Left ventricle myocardium superior (tissue), 1 donor: ENCODE data around the gene CYBC1. TPM values are rescaled to one million over a fixed set of nuclear protein-coding genes. Genes with fewer than 3 reads are reported as not detected.

Source experiments
- ATAC-seq: fragments of 200-7000 bp; cut with Tn5 transposase; one replicate; pipeline ENCODE4 v1.9.1; 2020; ENCODE audit warnings: mild to moderate bottlenecking, moderate library complexity
- DNase-seq: peaks from one replicate; pipeline ENCODE4 v3.0.0-alpha.2; 2020
- intact Hi-C: fragments of 100-400 bp; cut with micrococcal nuclease; formaldehyde crosslinking; loops from one replicate; pipeline ENCODE4 v1.11.0; 2022
- total RNA-seq: library from RNA; stranded (reverse); fragmentation: NEBNext Ultra II Directional; extraction: Animal tissue kit (Norgen Biotek cat#: 25700); gene quantifications from one replicate; pipeline ENCODE4 v1.2.1, GENCODE V29; 2021
- donor health status: DM: no; HTN: yes; CAD: no; lungs with severe emphysema.

Gene CYBC1
- total RNA-seq, 1 donor from 2014 or later = 30.8 TPM

DNA sequence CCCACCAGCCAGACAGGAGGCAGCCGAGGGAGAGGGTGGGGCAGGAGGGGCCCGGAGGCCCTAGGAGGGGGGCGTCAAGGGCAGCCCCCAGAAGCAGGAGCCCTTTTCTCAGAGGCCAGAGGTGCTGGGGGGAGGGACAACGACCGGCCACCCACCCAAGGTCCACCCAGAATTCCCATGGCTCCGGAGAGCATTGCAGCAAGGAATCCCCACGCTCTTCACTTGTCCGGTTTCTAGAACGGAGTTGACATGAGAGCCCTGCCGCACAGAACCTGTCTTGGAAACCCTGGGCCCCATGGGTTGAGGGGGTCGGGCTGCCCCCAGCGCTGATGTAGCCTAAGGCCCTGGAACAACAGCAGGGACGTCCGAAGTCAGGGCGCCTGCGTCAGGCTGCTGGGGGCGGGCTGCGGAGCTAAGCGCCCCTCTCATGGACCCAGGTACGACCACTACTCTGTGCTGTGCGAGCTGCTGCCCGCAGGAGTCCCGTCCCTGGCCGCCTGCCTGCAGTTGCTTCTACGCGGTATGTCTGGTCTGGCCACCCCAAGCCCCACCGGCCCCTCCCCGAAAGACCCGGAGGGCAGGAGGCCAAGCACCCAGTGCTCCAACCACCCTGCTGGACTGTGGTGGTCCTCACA is 11.2 kb downstream of the CYBC1 start:
- no peak for DNase-seq
- no peak for ATAC-seq
- intact Hi-C loops = no loop called here

DNA sequence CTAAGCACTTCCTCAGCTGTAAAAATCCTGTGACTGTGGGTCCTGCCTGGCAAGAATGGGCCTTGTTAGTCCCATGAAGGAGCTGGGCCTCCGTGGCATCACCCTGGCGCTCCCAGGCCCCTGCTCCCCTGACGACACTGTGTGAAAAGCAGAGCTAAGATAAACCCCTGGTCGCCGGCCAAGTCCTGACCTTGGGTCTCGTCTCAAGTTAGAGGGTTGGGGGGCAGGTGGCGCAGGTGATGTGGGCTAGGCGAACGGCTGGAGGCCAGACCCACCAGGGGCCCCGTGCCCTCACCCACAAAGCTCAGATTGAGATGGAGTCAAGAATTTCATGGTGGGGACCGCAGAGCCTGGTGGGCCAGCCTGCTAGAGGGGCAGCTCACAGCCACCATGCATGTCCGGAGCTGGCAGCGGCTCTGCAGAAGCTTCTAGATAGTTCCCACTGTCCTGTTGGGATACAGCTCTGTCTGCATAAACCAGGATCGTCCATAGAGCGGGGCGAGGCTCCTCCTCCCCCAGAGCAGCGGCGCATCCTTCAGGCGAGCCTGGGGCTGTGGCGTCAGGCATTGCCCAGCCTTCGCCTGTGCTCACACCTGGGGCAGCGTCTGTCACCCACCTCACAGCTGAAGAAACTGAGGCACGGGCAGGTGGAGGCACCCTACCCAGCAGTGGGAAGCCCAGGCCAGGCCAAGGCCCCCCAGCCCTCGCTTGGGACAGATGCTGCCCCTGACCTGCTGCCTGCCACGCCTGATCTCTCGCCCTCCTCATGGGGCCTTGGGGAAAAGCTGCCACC is 12.0 kb downstream of the CYBC1 start:
- DNase-seq (no peak), ATAC-seq (no peak)
- intact Hi-C loops = no loop called here

DNA sequence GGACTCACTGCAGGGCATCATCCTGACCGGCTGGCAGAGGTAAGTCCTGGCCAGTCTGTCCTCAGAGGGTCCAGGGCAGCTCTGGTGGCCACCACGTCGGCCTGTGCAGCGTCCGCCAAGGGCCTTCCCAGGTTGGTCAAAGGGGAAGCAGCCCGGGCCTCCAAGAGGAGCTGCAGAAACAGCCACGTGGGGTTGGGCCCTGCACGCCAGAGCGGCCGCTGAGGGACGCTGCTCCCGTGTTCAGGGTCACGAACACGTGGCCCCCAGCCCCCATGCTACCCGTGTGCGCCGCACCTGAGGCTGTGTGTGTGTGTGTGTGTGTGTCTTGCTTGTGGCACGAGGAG is 13.3 kb downstream of the CYBC1 start:
- ATAC-seq (no peak), DNase-seq (no peak)
- intact Hi-C loops = no loop called here

DNA sequence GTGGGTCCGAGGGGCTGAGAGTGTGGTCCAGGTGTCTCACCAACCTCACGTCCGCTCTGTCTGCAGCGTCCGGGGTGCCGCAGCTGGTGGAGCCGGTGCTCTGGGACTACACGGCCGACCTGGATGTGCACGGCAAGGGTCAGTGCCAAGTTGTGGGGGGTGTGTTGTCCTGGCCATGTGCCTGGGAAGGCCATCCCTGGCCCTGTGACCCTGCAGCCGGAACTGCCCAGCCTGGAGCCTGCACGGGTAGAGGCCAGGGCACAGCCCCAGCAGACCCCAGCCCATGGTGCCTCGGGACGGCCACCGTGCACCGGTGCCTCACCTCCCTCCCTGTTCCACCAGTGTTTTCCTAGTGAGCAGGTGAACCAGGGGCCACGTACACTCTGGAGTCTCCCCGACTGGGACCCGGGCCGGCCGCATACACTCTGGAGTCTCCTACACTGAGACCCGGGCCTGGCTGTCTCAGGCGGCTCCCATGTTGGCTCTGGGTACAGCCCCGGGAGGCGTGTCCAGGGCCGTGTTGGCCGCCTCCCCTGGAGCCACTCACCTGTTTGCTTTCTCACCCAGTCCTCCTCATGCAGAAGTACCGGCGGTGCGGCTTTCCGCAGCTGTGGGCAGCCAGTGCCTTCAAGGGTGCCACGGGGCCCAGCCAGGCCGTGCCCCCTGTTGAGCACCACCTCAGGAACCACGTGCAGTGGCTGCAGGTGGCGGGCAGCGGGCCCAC is 13.8 kb downstream of the CYBC1 start:
- no peak for DNase-seq
- intact Hi-C loops = no loop called here
- no peak for ATAC-seq

DNA sequence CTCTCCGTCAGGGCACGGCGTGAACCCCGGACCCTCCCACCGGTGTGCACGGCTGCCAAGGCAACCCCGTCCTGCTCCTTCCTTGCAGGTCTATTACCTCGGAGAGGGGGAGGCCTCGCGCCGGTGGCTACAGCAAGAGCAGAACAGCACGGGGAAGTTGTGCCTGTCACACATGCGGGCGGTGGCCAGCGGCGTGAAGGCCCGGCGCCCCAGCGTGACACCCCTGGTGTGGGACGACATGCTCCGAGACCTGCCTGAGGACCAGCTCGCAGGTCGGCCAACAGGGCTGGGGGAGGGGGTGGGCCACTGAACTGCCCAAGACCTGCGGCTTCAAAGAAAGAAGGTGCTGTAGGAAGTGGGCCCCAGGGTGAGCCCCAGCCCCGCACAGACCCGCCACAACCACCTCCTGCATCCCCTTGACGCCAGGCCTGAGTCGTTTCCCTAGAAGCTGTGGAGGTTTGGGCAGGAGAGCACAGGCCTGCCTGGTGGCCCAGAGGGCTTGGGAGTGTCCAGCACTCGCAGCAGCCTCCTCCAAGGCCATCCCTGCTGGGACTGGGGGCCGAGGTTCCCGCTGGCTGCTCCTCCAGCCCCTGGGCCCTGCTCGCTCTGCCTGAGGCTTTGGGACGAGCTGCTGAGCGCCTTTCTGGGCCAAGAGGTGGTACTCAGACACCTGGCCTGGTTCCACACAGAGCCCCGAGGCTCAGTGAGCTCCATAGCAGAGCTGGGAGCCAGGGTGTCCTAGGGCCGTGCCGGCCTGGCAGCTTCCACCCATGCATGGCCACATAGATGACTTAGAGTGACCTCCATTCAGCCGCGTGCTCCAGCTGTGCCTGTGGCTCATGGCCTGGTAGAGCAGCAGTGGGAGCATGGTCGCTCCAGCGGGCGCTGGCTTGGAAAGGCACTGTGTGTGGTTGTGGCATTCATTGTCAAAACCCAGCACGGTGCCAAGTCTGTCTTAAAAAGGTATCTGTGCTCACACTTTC is 14.7 kb downstream of the CYBC1 start:
- ATAC-seq (no peak), DNase-seq (no peak)
- intact Hi-C loops = no loop called here

DNA sequence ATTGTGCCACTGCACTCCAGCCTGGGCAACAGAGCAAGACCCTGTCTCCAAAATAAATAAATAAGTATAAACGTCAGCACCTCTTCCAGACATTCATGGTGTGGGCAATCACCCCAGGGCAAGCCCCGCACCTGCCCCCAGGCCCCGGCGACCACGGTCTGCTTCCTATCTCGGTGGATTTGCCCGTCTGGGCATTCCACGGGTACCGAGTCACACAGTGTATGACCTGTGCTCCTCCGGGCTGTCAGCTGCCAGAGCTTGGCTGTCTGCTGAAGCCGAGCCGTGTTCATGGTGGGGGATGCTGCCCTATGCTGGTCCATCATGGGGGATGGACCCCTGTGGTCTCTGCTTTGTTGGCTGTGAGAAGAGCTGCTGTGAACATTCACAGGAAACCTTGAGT is 15.4 kb downstream of the CYBC1 start:
- intact Hi-C loops = no loop called here
- no peak for DNase-seq
- ATAC-seq = no peak

DNA sequence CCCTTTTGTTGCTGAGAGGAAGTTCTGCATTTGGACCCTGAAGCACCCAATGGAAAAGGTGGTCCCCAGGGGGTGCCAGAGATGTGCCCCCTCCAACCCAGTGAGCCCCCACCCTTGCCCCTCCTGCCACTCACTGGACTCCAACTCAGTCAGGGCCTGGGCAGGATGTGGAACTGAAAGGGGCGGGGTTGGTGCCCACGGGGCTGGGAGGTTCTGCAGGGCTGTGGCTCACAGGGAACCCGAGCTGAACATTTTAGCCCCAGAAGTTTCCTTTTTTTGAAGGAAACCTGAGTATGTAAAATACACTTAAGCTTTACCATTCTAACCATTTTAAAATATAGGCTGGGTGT is 16.4 kb downstream of the CYBC1 start:
- DNase-seq (no peak), ATAC-seq (no peak)
- intact Hi-C loops = no loop called here

DNA sequence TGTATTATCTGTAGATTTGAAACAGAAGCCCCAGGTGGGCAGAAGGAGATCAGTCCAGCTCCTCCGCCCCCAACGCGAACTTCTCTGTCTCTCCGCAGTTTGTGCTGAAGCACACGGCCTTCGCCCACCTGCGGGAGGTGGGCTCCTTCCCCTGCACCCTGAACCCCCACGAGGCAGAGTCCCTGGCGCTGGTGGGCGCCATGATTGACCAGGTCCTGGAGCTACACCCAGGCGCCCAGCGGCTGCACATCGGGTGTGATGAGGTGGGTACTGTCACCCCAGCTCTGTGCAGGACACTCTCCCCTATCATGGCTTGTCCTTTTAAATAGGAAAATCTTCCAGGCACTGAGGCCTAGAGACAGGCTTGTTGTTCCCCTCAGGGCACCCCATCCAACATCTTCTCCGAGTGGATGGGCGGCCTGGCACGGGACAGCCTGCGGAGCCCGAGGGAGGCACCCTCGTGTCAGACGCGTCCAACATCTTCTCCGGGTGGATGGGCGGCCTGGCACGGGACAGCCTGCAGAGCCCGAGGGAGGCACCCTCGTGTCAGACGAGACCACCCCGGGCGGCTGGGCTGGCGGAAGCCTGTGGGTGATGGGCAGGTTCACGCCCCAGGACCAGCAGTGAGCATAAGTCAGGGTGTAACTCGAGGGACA is 16.9 kb downstream of the CYBC1 start:
- ATAC-seq = no peak
- no peak for DNase-seq
- intact Hi-C loops = no loop called here

DNA sequence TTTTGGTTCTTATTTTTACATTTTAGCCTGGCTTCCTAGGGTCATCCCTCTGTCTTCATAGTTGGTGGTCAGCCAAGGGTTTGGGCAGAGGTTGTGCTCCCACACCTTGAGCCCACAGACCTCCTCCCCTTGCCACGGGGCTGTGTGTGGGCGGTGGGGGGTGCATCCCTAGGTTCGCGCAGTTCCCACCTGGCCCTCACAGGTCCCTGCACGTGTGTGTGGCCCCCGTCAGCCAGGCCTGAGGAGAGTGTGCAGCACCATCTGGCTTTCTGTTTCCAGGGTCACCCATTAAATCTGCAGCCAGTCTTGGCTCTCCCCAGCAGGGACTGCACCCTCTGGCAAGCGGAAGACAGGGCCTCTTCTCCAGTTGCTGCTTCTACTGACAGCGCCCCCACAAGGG is 18.5 kb downstream of the CYBC1 start:
- intact Hi-C loops = no loop called here
- DNase-seq (no peak), ATAC-seq (no peak)

DNA sequence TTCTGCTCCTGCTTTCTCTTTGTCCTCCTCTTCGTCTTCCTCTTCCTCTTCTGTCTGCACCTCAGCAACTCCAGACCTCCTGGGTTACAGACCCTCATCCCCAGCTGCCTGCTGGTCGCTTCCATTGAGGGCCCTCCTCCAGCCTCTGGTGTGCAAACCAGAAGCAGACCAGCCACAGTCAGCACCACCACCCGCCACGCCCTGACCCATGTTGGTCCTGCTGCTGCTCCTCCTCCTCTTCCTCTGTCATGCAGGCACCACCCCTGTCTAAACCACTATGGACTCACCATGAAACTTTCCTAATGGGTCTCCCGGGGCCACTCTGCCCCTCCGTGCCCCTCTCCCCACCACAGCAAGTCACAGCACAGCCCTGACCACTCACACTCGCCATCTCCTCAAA is 20.7 kb downstream of the CYBC1 start:
- ATAC-seq (no peak), DNase-seq (no peak)
- intact Hi-C loops = no loop called here

DNA sequence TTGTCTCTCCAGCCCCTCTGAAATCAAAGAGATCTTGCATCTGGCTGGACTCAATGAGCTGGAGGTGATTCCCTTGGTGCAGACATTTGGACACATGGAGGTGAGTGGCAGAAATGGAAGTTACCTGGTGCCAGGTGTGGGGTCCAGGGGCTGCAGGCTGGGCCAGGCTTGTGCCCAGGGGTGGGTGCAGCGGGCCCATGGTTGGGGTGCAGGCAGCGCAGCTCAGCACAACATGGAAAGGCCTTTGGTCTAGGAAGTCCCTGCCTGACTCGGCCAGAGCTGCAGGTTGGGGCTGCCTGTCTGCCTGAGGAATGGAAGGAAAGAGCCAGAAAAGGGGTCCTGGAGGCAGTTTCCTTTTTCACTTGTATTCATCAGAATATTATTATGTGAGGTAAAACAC is 22.0 kb downstream of the CYBC1 start:
- ATAC-seq (no peak), DNase-seq (no peak)
- intact Hi-C loops = no loop called here

DNA sequence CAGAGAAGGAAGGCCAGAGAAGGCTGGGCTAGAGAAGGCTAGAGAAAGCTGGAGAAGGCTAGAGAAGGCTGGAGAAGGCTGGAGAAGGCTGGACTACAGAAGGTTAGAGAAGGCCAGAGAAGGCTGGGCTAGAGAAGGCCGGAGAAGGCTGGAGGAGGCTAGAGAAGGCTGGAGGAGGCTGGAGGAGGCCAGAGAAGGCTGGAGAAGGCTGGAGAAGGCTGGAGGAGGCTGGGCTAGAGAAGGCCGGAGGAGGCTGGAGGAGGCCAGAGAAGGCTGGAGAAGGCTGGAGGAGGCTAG is 25.7 kb downstream of the CYBC1 start:
- ATAC-seq (no peak), DNase-seq (no peak)
- intact Hi-C loops = no loop called here

DNA sequence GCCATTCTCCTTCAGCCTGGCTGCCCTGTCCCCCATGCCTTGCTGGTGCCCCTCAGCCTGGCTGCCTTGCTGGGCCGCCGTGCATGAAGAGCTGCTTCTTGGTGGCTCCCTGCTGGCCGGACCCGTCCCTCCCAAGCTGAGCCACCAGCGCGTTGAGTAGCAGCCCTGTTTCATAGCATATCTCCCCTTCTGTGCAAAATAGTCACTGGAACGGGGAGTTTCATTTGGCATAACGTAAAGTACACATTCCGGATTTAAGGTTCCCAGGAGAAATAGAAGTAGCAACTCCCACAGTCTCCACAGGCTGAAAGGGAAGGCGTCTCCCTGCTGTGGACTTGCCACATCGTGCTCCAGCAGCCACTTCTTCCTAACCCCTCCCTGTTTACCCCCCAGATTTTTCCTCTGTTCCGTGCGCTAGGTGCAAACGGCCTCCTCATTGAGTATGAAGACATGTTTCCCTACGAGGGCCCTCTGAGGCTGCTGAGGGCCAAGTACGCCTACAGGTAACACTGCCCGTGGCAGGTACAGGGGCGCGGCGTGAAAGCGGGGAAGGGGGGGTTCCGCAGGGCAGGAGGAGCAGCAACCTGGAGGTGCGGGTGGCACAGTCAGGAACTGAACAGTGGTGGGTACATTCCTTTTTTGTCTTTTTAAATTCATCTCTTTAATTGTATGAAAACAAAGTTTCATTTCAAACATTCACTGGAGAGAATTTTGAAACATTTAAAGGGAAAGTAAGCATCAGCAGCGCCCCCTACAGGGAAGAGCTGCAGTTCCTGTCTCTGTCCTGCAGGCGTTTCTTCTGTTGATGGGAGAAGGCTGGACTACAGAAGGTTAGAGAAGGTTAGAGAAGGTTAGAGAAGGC is 26.3 kb downstream of the CYBC1 start:
- intact Hi-C loops = no loop called here
- peak; percentile 16 for ATAC-seq
- DNase-seq = no peak

DNA sequence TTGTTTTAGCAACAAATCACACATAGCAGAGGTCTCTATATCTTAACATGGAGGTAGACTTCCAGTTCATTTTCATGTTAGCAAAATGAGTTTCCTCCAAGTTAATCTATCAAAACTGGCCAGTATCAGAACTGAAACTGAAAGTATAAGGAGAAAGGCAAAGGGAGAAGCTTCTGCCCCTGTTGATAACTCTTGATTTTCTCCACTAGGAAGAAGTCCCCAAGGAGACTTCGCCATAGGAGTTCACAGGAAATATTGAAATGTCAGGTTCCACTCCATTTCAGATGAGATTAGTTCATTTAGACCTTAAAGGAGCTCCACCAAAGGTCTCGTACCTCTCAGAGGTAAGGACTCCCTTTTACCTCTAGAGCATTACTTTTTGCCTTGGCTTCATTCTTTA is 31.0 kb downstream of the CYBC1 start:
- intact Hi-C loops = no loop called here
- DNase-seq = no peak
- no peak for ATAC-seq

DNA sequence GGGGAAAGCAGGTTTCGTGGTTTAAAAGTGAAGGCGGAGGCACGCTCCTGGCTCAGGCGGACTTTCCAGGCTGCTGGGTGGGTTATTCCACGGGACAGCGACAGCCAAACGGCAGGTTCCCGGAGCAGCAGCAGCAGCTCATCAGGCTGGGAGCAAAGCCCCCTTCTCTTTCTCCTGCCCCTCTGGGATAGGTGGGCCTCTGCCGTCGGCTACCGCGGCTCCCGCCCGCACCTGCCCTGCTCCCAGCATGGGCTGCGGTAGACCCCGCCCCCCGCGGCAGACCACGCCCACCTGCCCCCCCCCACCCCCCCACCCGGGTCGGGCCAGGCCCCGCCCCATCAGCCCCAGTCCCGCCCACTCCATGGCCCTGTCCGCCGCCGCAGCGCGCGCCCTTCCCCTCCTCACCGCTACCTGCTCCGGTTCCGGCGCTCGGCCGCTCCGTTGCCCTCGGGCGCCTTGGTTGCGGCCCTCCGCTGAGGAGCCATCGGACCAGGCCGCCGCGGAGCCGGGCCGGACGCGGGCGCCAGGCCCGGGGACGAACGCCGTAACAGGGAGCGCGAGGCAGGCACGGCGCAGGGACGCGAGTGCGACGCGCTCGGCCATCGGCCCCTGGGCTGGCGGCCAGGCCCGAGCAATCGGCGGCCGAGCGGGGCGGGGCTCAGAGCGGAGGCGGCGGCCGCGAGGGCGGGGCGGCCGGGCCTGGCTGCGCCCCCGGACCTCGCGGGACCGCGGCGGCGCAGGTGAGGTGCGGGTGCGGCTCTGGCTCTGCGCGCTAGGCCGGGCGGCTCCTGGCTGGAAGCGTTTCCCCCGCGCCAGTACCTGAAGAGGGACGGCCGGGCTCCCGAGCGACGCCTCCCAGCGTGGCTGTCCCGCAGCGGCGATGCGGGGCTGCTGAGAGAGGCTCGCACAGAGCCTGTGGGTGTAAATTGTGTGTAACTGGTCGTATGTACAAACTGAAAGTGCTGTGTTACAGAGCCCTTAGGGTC is 32.3 kb downstream of the CYBC1 start, which contains the start of the genes HEXD and OGFOD3:
Gene HEXD (plus strand): TSS at position 347 of the 986 bp plus-strand sequence. CDS start 1,453 bp downstream, outside the sequence.
Gene OGFOD3 (minus strand): TSS at position 586 of the 986 bp plus-strand sequence. CDS start 101 bp downstream, at position 485.
- intact Hi-C loops = no loop called here
- ATAC-seq = peak; percentile 94
- DNase-seq = peak; percentile 92

DNA sequence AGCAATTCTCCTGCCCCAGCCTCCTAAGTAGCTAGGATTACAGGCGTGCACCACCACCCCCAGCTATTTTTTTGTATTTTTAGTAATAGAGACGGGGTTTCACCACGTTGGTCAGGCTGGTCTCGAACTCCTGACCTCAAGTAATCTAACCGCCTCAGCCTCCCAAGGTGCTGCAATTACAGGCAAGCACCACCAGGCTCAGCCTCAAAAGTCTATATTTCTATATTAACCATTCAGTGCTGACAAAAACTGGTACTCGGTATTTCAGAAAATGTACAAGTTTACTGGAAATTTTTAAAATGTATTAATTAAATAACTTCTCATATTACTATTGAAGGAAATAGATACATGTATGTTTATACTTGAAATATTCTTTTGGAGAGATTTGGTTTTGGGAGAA is 33.8 kb downstream of the CYBC1 start:
- ATAC-seq = no peak
- no peak for DNase-seq
- intact Hi-C loops = no loop called here

DNA sequence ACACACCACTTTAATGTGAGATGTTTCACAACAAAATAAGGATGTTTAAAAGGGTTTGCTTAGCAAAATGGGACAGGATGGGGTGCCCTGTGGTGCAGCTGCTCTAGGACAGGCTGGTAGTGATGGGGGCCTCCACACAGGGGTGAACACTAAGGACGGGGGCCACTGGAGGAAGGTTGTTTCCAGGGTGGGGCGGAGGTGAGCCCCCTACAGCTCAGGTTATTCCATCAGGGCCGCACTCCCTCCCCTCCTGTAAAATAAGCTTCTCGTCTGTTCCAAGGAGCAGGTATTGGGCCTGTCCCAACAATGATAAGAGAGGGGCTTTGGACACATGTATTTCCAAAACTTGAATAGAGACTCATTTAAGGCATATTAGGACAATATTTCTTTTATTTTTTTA is 34.3 kb downstream of the CYBC1 start:
- intact Hi-C loops = no loop called here

More for the DNA sequence above, 34.3 kb downstream of the CYBC1 start:
- ATAC-seq (no peak), DNase-seq (no peak)
